LHCN-M2 (cell line): ENCODE data around the gene TNS3. TPM values are rescaled to one million over a fixed set of nuclear protein-coding genes. Genes with fewer than 3 reads are reported as not detected.
"Not testable (repeated sequence)": the region's sequence is repeated elsewhere in the genome, so short reads cannot be mapped to it uniquely, and the experiment has no call there.

Source experiments
- DNase-seq: peaks from one replicate; pipeline ENCODE4 v3.0.0-alpha.2; 2012; ENCODE audit warnings: low read depth
- total RNA-seq: library from RNA; depleted of rRNA; stranded (reverse); fragments of >200 nt; gene quantifications from 2 replicates; pipeline ENCODE4 v1.2.3, GENCODE V29; 2014

Gene TNS3
- total RNA-seq, 1 experiment from 2014 or later, result 556 TPM

DNA sequence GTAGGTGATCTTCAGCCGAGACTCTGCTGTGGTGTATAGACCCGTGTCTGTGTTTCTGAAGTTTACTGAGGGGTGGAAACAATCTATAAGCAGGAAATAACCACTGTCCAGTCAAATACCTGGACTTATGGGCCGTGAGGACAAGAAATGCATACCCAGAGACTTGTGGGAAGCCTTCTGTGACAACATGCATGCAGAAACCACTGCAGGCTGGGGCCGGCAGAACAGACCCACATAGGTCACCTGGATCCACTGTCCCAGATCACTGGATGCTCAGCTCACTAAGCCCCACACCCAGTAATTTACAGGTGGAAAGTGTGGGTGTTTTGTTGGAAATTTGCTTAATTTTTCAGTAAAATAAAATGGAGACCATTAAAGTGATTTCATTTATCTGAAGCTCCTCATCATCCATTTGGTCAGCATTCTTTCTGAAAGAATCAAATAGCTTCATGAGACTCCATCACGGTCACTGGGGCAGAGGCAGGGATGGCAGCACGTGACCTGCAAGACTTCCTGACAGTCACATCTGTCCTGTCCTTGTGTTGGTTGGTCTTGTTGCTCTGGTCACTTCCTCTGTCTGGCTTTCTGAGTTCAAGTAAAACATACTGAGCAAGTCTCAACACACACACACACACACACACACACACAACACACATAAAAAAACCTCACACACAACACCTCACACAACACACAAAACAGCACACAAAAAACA lies 108.3 kb downstream of the TNS3 start:
- no peak for DNase-seq

DNA sequence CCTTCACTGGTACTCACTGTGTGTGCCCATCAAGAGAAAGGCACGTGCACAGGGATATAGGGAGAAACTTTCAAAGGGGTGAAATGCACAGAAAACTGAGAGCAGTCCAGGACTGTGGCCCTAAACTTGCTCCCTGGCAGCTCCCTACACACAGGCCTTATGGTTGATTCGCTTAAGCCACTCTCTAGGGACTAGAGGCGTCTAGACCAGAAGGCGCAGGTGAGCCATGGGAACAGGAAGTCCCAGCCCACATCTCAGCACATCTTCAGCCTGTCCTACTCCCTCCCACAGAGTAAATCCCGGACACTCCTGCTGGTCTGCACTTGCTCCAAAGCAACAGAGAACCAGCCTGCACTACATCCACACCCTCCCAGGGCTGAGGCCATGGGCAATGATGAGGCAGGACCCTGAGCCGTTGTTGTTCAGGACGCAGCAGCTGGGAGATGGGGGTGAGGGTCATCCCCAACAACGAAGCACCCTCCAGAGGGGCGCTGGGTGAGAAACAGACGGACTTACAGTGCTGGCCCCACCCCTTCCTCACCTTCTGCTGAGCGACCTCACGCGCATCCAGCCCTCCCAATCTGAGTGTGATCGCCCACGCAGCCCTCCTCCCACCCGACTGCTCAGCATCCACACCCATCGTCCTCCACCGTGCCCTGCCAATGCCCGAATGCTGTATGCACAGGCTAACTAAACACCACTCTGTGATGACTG lies 109.3 kb downstream of the TNS3 start:
- no peak for DNase-seq

DNA sequence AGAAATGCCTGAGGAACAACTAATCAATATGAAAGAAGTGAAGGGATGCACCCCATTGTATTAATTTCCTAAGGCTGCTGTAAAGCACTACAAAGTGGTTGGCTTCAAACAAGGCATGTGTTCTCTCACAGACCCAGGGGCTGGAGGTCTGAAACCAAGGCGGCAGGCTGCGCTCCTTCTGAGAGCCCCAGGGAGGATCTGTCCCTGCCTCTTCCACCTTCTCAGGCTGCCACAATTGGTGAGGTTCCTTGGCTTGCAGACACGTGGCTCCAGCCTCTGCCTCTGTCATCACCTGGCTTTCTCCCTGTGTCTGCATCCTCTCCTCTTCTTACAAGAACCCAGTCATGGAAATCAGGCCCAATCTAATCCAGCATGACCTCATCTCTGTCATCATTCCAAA lies 110.1 kb downstream of the TNS3 start:
- DNase-seq, result no peak

DNA sequence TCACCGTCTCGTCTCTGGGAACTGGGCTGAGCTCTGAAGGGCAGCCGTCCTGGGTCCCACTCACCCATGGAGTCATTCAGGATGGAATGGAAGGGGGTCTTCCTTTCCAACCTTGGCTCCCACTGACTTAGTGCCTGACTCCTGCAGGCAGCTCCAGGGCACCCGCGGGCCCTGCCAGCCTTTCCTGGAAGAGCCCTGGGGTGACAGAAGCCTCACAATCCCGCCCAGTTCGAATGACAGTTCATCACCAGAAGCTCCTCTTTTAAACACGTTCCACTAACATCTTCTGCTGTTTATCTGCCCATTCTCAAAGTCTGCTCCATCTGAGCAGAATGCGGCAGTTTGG lies 110.6 kb downstream of the TNS3 start:
- no peak for DNase-seq

DNA sequence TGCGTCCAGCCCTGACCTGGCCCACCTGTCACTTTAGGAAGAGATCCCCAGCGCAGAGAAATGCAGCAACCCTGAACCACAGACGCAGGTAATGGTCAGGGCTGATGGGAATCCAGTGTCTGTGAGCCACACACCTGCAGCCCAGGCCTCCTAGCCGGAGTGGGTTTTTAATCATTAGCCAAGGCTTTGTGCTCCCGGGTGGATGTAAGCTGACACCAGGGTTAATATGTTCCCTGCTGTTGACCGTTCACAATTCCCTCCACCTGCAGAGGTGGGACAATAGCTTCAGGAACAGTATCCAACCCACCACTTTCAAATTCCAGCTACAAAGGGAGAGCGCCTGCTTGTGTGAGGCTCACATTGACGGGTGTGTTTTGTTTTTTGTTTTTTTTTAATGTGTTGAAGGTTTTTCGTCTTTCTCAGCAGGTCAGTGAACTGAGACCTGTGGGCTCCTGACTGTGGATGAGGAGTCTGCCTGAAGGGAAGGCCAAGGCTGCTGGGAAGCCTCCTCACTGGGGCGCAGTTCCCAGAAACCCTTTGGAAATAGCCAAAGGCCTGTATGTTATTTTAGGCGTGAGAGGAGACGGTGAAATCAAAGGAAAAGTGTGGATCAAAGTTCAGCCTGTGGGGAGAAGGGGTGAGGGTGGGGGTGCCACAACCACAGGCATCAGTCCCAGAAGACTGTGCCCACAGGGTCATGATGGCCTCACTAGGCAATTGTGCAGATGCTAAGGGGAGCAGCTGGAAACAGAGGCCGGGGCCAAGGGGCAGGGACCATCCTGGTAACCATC lies 111.1 kb downstream of the TNS3 start:
- no peak for DNase-seq

DNA sequence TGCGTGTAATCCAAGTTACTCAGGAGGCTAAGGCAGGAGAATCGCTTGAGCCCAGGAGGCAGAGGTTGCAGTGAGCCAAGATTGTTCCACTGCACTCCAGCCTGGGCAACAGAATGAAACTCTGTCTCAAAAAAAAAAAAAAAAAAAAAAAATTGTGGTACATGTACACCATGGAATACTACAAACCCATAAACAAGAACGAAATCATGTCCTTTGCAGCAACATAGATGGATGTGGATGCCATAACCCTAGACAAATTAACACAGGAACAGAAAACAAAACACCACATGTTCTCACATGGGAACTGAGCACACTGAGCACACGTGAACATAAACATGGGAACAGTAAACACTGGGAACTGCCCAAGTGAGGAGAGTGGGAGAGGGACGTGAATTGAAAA lies 112.1 kb downstream of the TNS3 start:
- not testable (repeated sequence) for DNase-seq

DNA sequence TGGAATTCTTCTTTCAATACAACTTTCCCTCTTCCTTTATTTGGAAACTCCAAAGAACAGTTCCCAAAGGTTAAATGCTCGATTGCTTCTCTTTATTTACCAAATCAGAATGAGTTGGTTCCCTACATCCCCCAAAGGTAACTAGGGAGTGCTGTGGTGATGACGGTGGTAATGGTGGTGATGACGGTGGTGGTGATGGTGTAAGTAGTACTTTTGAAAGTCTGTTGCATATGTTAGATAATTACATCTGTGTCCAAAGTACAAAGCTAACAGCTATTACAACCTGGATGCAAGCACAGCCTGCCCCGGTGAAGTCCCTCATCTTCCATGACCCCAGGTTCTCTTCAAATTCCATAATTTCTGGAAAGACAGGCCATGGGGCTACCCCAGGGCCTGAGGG lies 115.1 kb downstream of the TNS3 start:
- DNase-seq, result no peak

DNA sequence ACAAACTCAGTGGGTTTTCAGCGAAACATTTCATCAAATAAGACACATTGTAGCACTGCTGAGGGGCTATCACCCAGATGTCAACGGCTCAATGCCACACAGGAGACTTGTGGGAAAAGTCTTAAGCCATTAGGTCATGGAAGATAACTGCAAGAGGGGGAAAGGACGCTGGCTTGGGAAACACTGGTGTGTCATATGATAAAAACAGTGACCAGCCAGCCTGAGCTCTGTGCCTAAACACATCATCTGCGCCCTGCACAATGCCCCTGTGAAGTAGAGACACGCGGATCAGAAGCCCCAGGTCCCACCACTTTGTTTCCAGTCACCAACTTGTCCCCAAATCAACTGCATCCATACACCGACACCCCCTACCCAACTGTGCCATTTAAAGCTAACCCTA lies 116.7 kb downstream of the TNS3 start:
- DNase-seq, result peak; percentile 40

DNA sequence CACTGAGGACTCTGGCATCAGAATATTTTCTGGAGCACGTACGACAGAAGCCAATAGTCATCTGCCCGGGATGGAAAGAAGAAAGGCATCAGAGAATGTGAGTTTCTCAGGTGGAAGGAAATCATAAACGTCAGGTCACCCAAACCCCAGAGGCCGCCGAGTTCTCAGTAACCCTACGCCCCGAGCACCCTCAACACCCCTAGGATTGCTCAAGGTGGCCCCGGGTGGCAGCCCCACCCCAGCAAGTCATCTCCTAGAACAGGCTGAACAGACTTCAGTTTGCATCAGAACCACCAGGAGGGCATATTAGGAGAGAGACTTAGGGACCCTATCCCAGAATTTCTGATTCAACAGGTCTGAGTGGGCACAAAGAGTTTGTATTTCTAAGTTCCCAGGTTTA lies 117.6 kb downstream of the TNS3 start:
- no peak for DNase-seq

DNA sequence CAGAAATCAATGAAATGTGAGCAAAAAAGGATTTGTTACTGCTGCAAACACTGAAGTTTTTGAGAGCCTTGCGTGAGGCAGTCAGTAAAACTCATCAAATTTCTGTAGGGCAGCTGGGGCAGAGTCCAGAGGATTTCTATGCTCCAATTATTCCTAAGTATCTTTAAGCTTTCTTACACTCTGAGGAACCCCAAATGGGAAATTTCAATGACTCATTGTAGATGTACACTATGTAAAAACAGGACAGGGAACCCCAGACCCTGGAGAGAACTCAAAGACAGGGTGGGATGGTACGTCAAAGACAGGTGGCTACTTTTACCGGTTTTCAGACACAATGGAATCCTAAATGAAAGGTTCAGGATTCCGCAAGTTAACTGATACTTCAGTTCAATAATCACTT lies 120.2 kb downstream of the TNS3 start:
- DNase-seq, result peak; percentile 24

DNA sequence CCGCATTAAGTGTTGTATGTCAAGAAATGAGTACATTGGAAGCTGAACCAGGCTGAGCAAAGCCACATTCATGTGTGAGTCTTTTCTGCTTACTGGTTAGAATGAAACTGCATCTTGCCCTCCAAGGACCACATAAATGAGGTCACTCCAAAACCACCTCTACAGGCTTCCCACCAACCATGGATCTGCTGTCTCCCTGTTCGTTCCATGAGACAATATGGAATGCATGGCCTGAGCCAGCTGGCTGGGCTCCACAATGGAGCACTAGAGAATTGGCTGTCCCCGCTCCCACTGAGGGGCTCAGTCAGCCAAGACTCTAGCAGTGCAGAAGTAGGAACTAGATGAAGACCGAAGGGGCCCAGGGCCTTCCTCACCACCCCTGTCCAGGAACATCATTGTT lies 120.8 kb downstream of the TNS3 start:
- DNase-seq, result peak; percentile 79

DNA sequence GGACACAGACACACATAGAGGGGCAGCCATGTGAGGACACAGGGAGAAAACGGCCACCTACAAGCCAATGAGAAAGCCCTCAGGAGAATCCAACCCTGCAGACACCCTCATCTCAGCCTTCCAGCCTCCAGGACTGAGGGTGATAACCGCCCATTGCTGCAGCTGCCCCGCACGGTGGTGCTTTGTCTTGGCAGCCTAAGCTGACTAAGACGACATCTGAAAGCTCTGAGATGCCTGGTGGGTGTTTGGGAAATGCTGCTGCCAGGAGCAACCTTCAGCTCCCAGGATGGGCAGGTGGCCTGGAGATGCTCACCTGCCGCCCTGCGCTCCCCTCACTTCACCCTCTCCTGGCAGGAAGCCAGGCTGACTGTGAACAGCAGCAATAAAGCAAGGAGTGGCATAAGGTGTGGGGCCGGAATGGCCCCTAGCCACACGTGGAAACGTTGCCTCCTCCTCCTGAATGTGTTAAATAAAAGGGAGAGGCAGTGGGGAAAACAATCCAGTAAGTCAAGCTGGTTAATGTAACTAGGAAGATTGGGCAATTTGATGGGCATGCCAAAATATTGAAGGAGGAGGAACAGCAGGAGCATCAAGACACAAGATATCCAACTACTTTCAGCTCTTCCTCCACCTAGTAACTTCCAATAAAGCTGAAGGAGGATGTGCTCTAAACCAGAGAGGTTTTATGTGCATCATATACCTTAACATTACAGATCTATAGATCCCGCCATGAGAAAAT lies 121.5 kb downstream of the TNS3 start:
- peak; percentile 35 for DNase-seq

DNA sequence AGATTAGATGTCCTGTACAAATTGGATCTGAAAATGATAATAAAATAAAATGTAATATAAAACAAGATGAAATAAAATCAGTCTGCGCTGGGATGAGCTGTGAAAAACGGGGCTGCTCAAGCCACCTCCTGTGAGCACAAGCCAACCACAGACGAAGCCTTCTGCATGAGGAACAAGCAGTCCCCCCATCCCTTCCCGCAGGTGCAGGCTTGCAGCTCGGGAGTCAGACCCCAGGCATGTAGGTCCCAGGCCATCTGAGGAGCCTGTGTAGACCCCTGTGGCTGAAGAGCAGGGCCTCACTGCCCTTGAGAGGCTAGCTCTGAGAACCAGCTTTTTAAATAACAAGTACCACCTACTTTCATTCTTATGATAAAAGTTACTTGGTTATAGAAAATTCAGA lies 123.4 kb downstream of the TNS3 start:
- DNase-seq, result no peak

DNA sequence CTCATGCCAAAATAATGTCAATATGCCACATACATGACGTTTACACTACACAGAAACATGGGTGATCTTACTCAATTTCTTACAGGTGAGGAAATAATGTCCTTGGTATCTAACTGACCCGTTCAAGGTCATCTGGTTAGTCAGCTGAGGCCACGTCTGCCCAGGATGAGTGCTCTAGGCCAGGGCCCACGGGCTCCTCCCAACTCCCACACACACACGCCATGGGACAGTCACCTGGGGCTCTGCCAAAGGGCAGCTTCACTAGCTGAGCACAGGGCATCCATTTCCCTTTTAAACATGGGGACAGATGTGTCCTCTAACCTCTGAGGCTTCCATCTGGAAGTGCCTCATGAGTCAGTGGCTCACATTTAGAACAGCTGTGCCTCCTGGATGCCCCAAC lies 123.9 kb downstream of the TNS3 start:
- DNase-seq, result peak; percentile 100

DNA sequence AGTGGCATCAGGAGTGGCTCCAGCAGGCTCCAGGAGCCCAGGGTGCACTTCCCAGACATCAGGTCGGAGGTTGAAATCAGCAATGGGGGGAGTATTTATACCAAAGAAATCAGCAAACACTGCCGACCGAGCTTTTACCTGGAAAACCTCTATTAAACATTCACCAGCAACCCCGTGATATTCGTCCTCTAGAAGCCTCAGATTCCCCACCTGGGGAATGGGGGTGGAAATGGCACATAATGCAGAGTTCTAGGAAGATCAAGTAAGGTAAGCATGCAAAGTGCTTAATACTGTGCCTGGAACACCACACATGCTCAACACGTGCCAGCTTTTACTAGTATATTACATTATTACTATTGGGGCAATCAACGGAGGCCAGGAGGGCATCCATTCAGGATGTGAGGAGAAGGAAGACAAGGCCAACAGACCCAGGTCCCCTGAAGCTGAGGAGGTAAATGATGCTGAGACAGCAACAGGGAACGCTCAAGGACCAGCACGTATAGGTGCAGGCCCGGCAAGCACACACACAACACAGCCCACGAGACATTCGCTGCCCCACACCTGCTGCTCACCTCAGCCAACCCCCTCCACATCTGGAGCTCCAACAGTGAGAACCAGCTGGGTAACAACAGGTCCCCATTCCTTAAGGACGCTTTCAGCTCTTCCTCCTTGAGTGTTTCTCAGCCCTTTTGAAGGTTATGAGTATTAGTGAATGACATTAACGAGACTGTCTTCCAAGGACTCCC lies 125.5 kb downstream of the TNS3 start:
- no peak for DNase-seq

DNA sequence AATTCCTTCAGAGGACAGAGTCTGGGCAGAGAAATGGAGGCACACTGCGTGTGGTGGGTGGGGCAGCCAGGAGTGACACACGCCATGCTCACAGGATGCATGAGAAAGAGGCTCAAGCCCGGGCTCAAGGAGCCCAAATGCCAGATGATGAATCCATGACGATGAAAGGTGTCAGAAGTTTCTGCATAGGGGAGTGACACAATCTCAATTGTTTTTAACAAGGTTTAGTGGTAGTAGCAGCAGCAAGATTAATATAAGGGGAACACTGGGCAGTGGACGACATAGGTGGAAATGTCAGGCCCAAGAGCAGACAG lies 126.1 kb downstream of the TNS3 start:
- DNase-seq, result no peak

DNA sequence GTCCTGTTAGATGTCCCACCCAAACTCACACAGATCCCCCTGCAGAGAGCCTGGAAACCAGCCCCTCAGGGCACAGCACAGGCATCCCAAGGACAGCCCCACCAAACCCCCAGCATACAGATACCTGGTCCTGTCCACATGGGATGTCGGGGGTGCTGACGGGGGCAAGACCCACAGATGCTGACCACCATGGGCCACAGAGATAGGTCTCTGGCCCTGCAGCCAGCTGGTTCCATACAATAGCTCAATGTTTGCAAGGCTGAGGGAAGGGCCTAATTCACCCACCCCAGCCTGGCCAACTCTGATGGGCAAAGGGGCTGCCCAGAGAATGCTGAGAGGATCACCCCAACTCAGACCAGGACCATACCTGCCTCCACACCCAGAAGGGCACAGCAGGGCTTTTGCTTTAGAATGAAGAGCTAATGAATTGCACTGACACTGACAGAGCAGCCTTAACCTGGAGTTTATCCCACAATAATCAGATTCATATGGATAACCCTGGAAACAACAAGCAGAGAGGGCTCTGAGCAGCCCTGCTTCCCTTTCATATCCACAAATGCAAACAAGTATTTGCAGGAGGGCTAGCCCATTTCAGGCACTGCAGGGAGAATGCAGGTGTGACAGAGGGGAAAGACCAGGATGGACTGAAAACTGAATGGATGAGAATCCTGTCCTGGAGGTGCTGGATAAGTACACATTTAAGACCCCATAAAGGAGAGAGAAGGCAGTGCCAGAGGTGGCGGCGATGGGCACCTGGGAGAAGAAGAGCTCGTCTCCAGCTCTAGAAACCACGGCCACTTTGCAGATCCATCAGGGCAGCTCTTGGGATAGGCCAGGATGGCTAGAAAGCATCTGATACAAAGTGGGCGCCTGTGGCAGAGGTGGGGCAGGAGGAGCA lies 126.7 kb downstream of the TNS3 start:
- no peak for DNase-seq

DNA sequence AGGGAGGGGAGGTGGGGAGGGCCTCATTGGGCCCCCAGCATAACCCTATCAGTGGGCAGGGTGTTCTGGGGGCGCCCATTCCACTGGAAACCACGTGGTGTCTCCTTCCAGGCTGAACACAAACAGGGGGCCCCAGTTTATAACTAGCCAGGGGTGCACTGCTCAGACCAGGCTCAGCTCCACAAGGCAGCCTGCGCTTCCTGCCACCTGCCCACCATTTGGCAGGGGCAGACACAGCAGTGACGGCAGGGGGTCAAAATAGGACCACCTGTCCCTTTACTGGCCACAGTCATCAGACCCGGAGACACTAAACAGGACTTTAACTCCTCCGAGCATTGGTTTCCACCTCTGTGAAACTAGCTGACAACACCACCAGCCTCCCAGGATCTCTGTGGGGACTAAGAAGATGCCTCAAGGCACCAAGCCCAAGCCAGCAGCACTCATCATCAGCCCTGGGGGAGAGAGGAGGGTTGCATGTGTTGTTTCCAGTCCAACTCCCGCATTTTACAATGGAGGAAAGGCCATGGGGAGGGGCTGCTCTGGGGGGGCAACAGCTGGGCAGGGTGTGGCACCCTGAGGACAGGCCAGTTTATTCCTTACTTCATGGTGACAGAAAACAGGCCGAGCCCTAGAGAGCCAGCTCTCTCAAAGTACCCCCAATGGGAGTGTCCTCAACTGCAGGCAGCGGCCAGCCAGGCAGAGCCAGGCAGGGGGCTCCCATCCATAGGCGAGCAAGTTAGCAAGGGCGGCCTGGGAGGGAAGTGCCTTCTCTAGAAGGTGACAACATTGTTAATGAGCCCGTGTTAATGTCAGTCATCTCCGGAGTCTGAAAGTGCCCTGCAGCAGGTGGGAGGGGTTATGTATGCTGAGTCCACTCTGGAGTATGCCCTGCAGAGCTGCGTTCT lies 127.6 kb downstream of the TNS3 start:
- DNase-seq, result no peak
